HCT116 (cell line): Measurements from ENCODE around the gene MLANA. TPM values are rescaled to one million over a fixed set of nuclear protein-coding genes. Genes with fewer than 3 reads are reported as not detected.

Source experiments
- ATAC-seq: fragments of 200-7000 bp; cut with Tn5 transposase; 2 replicates; pipeline ENCODE4 v1.9.1; 2020; ENCODE audit warnings: mild to moderate bottlenecking, moderate library complexity
- BruUV-seq: library from RNA; stranded (reverse); fragments of 400-500 nt; replicated peaks from 2 replicates; lab custom pipeline; 2021; lab: Mats Ljungman, UMichigan
- CTCF ChIA-PET: fragments of 300-600 bp; sonication (Branson Sonifier 250); formaldehyde crosslinking; loops from one replicate; lab custom pipeline; 2021; ENCODE audit warnings: antibody characterized with exemption; lab: Charles Lee
- POLR2A ChIA-PET: fragments of 300-600, 350-600 bp; sonication (Branson Sonifier 250); formaldehyde crosslinking; loops from one replicate; lab custom pipeline; 2021; ENCODE audit warnings: antibody characterized with exemption; lab: Charles Lee
- RAD21 ChIA-PET, 2 experiments: fragments of 300-600 bp; sonication (Branson Sonifier 250); formaldehyde crosslinking; loops; one replicate each; lab custom pipeline; 2023; ENCODE audit warnings: low total read pairs in 2 of 2; ENCODE audit not compliant: uncharacterized antibody in 2 of 2, unreplicated experiment in 2 of 2, low non-redundant PET in 1 of 2; lab: Charles Lee
- DNase-seq: peaks from one replicate; pipeline ENCODE4 v3.0.0-alpha.2; 2010; ENCODE audit warnings: low read depth, low spot score
- H2AFZ ChIP-seq: fragments of 200-600 bp; shearing (Covaris generic), sonication (generic); 2 replicates; pipeline ENCODE4 v1.6.1; 2017; ENCODE audit warnings: low read depth, mixed run types, mixed read lengths, antibody characterized with exemption, low read length; ENCODE audit not compliant: poor library complexity, severe bottlenecking
- H3K27ac ChIP-seq: 2 replicates; pipeline ENCODE4 v1.5.1; 2012; ENCODE audit warnings: low read depth, low read length
- H3K27me3 ChIP-seq: fragments of 200-600 bp; sonication (generic); 2 replicates; pipeline ENCODE4 v1.6.1; 2016; ENCODE audit warnings: mixed run types, low read length, mixed read lengths; ENCODE audit not compliant: insufficient read depth
- H3K36me3 ChIP-seq, 2 experiments: fragments of 200-500 bp in 1 of 2; fragments of 200-600 bp in 1 of 2; sonication (Bioruptor generic) in 1 of 2; sonication (generic) in 1 of 2; 2 replicates each; pipeline versions ENCODE4 v1.5.1 to v1.6.1; 2014 to 2016; ENCODE audit warnings: low read length in 2 of 2, inconsistent platforms in 1 of 2, mixed read lengths in 1 of 2, mixed run types in 1 of 2; ENCODE audit not compliant: insufficient read depth in 2 of 2, control insufficient read depth in 1 of 2
- H3K4me1 ChIP-seq, 2 experiments: fragments of 200-600 bp in 1 of 2; sonication (generic) in 1 of 2; 2 replicates each; pipeline versions ENCODE4 v1.5.1 to v1.6.1; 2012 to 2017; ENCODE audit warnings: low read length in 2 of 2, inconsistent platforms in 1 of 2, mild to moderate bottlenecking in 1 of 2, mixed read lengths in 1 of 2, mixed run types in 1 of 2, moderate library complexity in 1 of 2; ENCODE audit not compliant: insufficient read depth in 2 of 2, control insufficient read depth in 1 of 2
- H3K4me2 ChIP-seq: fragments of 200-600 bp; sonication (generic); 2 replicates; pipeline ENCODE4 v1.6.1; 2017; ENCODE audit warnings: mixed run types, low read length, mixed read lengths
- H3K4me3 ChIP-seq, 2 experiments: fragments of 200-600 bp in 1 of 2; sonication (generic) in 1 of 2; replicated peaks in 1 of 2; 2 replicates each; pipeline ENCODE4 v1.5.1; 2011 to 2016; ENCODE audit warnings: low read length in 2 of 2, control low read depth in 1 of 2, low read depth in 1 of 2, mild to moderate bottlenecking in 1 of 2, mixed read lengths in 1 of 2, mixed run types in 1 of 2
- H3K79me2 ChIP-seq: fragments of 200-600 bp; sonication (generic); 2 replicates; pipeline ENCODE4 v1.6.1; 2017; ENCODE audit warnings: mild to moderate bottlenecking, mixed run types, low read length, moderate library complexity, mixed read lengths; ENCODE audit not compliant: insufficient read depth
- H3K9ac ChIP-seq: fragments of 200-600 bp; sonication (generic); 2 replicates; pipeline ENCODE4 v1.6.1; 2016; ENCODE audit warnings: low read length, mixed read lengths
- H3K9me2 ChIP-seq: fragments of 200-600 bp; sonication (generic), shearing (Covaris generic); 2 replicates; pipeline ENCODE4 v1.6.1; 2017; ENCODE audit warnings: mixed run types, mild to moderate bottlenecking, moderate library complexity; ENCODE audit not compliant: insufficient read depth
- H3K9me3 ChIP-seq, 2 experiments: fragments of 200-500 bp in 1 of 2; fragments of 200-600 bp in 1 of 2; sonication (Bioruptor generic) in 1 of 2; sonication (generic) in 1 of 2; 2 replicates each; pipeline ENCODE4 v1.6.1; 2014 to 2017; ENCODE audit warnings: low read length in 2 of 2, mixed read lengths in 2 of 2, inconsistent platforms in 1 of 2, low read depth in 1 of 2, mild to moderate bottlenecking in 1 of 2, mixed run types in 1 of 2, moderate library complexity in 1 of 2; ENCODE audit not compliant: control insufficient read depth in 1 of 2, insufficient read depth in 1 of 2
- H4K20me1 ChIP-seq: fragments of 200-600 bp; sonication (generic), shearing (Covaris generic); 2 replicates; pipeline ENCODE4 v1.6.1; 2017; ENCODE audit warnings: mixed run types, mild to moderate bottlenecking, moderate library complexity; ENCODE audit not compliant: insufficient read depth
- ATF3 ChIP-seq: IDR thresholded peaks from 2 replicates; pipeline ENCODE4 v1.6.1; 2012
- CBX3 ChIP-seq: IDR thresholded peaks from 2 replicates; pipeline ENCODE4 v1.6.1; 2012; ENCODE audit warnings: low read depth
- CEBPB ChIP-seq: IDR thresholded peaks from 2 replicates; pipeline ENCODE4 v1.6.1; 2012; ENCODE audit warnings: low read depth
- EZH2phosphoT487 ChIP-seq: fragments of 200-600 bp; IDR thresholded peaks from 2 replicates; pipeline ENCODE4 v1.6.1; 2018; ENCODE audit warnings: antibody characterized with exemption, borderline replicate concordance
- MAX ChIP-seq: IDR thresholded peaks from 2 replicates; pipeline ENCODE4 v1.6.1; 2012
- POLR2A ChIP-seq: IDR thresholded peaks from 2 replicates; pipeline ENCODE4 v1.7.0; 2011; ENCODE audit warnings: borderline replicate concordance; ENCODE audit not compliant: insufficient read depth, insufficient read length; ENCODE audit errors: extremely low read depth
- POLR2AphosphoS5 ChIP-seq: IDR thresholded peaks from 2 replicates; pipeline ENCODE4 v1.6.1; 2011; ENCODE audit warnings: mild to moderate bottlenecking, low read depth, low read length, moderate library complexity
- REST ChIP-seq: IDR thresholded peaks from 2 replicates; pipeline ENCODE4 v1.6.1; 2012; ENCODE audit warnings: low read depth
- SRF ChIP-seq: IDR thresholded peaks from 2 replicates; pipeline ENCODE4 v1.6.1; 2012; ENCODE audit warnings: low read depth
- YY1 ChIP-seq: IDR thresholded peaks from 2 replicates; pipeline ENCODE4 v1.6.1; 2011; ENCODE audit warnings: low read length, low read depth, moderate library complexity, mild to moderate bottlenecking; ENCODE audit not compliant: insufficient replicate concordance; ENCODE audit errors: extremely low read depth
- ZFX ChIP-seq: fragments of 450-650 bp; IDR thresholded peaks from 2 replicates; pipeline ENCODE4 v1.6.1; 2017
- intact Hi-C: fragments of 100-400 bp; cut with micrococcal nuclease; formaldehyde crosslinking; loops from 2 replicates; pipeline ENCODE4 v1.10.0; 2022
- total RNA-seq: library from RNA; stranded (reverse); gene quantifications from one replicate; pipeline ENCODE4 v1.2.1, GENCODE V29; 2021; ENCODE audit not compliant: unreplicated experiment

The MLANA gene
- total RNA-seq, 1 experiment from 2014 or later: not detected

GRCh38 chr9:5873439-5873838, 17.2 kb upstream of the MLANA start:
- no peak overlapping the region for H3K4me3 ChIP-seq
- intact Hi-C loops: no loop called here
- BruUV-seq: no TSS peak
- H3K36me3 ChIP-seq: no peaks in the 10 kb centered on the region
- H3K4me2 ChIP-seq: no peak overlapping the region
- no peaks in the 10 kb centered on the region for H3K9me2 ChIP-seq
- TF ChIP-seq ZFX (no peak), YY1 (no peak), SRF (no peak), EZH2phosphoT487 (no peak), MAX (no peak), ATF3 (no peak), CEBPB (no peak), POLR2A (no peak), POLR2AphosphoS5 (no peak)
- no peaks in the 10 kb centered on the region for H3K9me3 ChIP-seq
- no peaks in the 10 kb centered on the region for H4K20me1 ChIP-seq
- no peak overlapping the region for H3K27ac ChIP-seq
- peaks cover 6 to 19% of the 10 kb centered on the region in 2 experiments; a peak in 3 of 4 replicates for H3K4me1 ChIP-seq
- ChIA-PET RAD21 (no interaction called here), CTCF (no interaction called here), POLR2A (no interaction called here)
- no peaks in the 10 kb centered on the region for H3K79me2 ChIP-seq
- H3K9ac ChIP-seq: no peak overlapping the region
- H2AFZ ChIP-seq: no peak overlapping the region
- DNase-seq (no peak), ATAC-seq (no peak)
- no peaks in the 10 kb centered on the region for H3K27me3 ChIP-seq

- intact Hi-C loops: no loop called here
- Histone ChIP-seq H3K9ac (no peak overlapping the region), H3K4me2 (no peak overlapping the region), H3K4me1 (peaks cover 10 to 25% of the 10 kb centered on the region in 2 experiments; a peak in 3 of 4 replicates), H3K9me3 (no peaks in the 10 kb centered on the region), H3K36me3 (no peaks in the 10 kb centered on the region), H3K27me3 (no peaks in the 10 kb centered on the region), H2AFZ (no peak overlapping the region), H3K79me2 (no peaks in the 10 kb centered on the region), H3K4me3 (no peak overlapping the region), H3K9me2 (no peaks in the 10 kb centered on the region), H3K27ac (no peak overlapping the region), H4K20me1 (no peaks in the 10 kb centered on the region)
- RAD21 ChIA-PET: no interaction called here
- ATAC-seq: no peak
- CTCF ChIA-PET: no interaction called here
- TF ChIP-seq REST: no peak
- TF ChIP-seq POLR2AphosphoS5: no peak
- no peak for TF ChIP-seq POLR2A
- no peak for TF ChIP-seq CBX3
- no peak for DNase-seq
- no TSS peak for BruUV-seq
- POLR2A ChIA-PET: no interaction called here
Measured at GRCh38 chr9:5874048-5874447, 16.6 kb upstream of the MLANA start.
